Endothelial cell of umbilical vein (primary cell): ENCODE measurements around the gene TSEN54. TPM values are rescaled to one million over a fixed set of nuclear protein-coding genes. Genes with fewer than 3 reads are reported as not detected.

Experiments
- BruUV-seq: library from RNA; stranded (reverse); fragments of 400-500 nt; replicated peaks from 2 replicates; lab custom pipeline; 2021; lab: Mats Ljungman, UMichigan
- CTCF ChIA-PET: fragments of 300-600, 350-600 bp; sonication (Branson Sonifier 250); formaldehyde crosslinking; loops from one replicate; lab custom pipeline; 2021; ENCODE audit warnings: antibody characterized with exemption, inconsistent platforms; lab: Charles Lee
- POLR2A ChIA-PET: fragments of 300-600, 350-600 bp; sonication (Branson Sonifier 250); formaldehyde crosslinking; loops from one replicate; lab custom pipeline; 2021; ENCODE audit warnings: antibody characterized with exemption, inconsistent platforms; lab: Charles Lee
- DNase-seq: peaks from one replicate; pipeline ENCODE4 v3.0.0-alpha.2; 2011; ENCODE audit warnings: low read depth, low spot score
- FAIRE-seq: peaks from 2 replicates; lab custom pipeline; 2011; peaks lifted over from hg19 to GRCh38; lab: Jason Lieb, UNC
- H2AFZ ChIP-seq: 2 replicates; pipeline ENCODE4 v1.6.0; 2012; ENCODE audit warnings: low read depth, low read length, control low read depth, inconsistent platforms
- H3K27ac ChIP-seq: 2 replicates; pipeline ENCODE4 v1.5.1; 2011; ENCODE audit warnings: low read depth, mild to moderate bottlenecking, control low read depth, low read length, moderate library complexity; ENCODE audit not compliant: insufficient read depth
- H3K27me3 ChIP-seq, 2 experiments: 2 replicates each; pipeline versions ENCODE4 v1.6.0 to v1.6.1; 2011; ENCODE audit warnings: low read length in 2 of 2, mixed read lengths in 1 of 2; ENCODE audit not compliant: control insufficient read depth in 2 of 2, insufficient read depth in 2 of 2
- H3K36me3 ChIP-seq, 2 experiments: 2 replicates in 1 of 2; 3 replicates in 1 of 2; pipeline ENCODE4 v1.5.1; 2011; ENCODE audit warnings: low read length in 2 of 2, mild to moderate bottlenecking in 1 of 2, moderate library complexity in 1 of 2; ENCODE audit not compliant: control insufficient read depth in 2 of 2, insufficient read depth in 2 of 2; ENCODE audit errors: extremely low read depth in 1 of 2
- H3K4me1 ChIP-seq: 3 replicates; pipeline ENCODE4 v1.5.1; 2011; ENCODE audit warnings: mild to moderate bottlenecking, low read length; ENCODE audit not compliant: control insufficient read depth, insufficient read depth; ENCODE audit errors: extremely low read depth
- H3K4me2 ChIP-seq: 2 replicates; pipeline ENCODE4 v1.6.1; 2011; ENCODE audit warnings: low read length, control low read depth, mixed read lengths; ENCODE audit not compliant: insufficient read depth
- H3K4me3 ChIP-seq, 3 experiments: fragments of 200-600 bp in 1 of 3; sonication (generic), shearing (Covaris generic) in 1 of 3; replicated peaks in 1 of 3; 2 replicates each; pipeline ENCODE4 v1.5.1; 2011 to 2016; ENCODE audit warnings: control low read depth in 3 of 3, low read length in 3 of 3, mild to moderate bottlenecking in 2 of 3, inconsistent platforms in 1 of 3, low read depth in 1 of 3, moderate library complexity in 1 of 3; ENCODE audit not compliant: insufficient read depth in 1 of 3
- H3K79me2 ChIP-seq: 2 replicates; pipeline ENCODE4 v1.6.0; 2012; ENCODE audit warnings: low read length, inconsistent platforms; ENCODE audit not compliant: control insufficient read depth, insufficient read depth
- H3K9ac ChIP-seq: replicated peaks from 2 replicates; pipeline ENCODE3; 2011; ENCODE audit warnings: low read length, control low read depth; ENCODE audit not compliant: insufficient read depth; ENCODE audit errors: extremely low read depth
- H3K9me1 ChIP-seq: replicated peaks from 3 replicates; pipeline ENCODE4 v1.6.0; 2011; ENCODE audit warnings: mild to moderate bottlenecking, low read length; ENCODE audit not compliant: control insufficient read depth, insufficient read depth; ENCODE audit errors: extremely low read depth
- H3K9me3 ChIP-seq: replicated peaks from 2 replicates; pipeline ENCODE4 v1.5.1; 2012; ENCODE audit warnings: low read length, inconsistent platforms; ENCODE audit not compliant: control insufficient read depth, insufficient read depth
- H4K20me1 ChIP-seq: replicated peaks from 2 replicates; pipeline ENCODE3; 2011; ENCODE audit warnings: mild to moderate bottlenecking, low read length; ENCODE audit not compliant: control insufficient read depth, insufficient read depth; ENCODE audit errors: extremely low read depth
- CTCF ChIP-seq, 2 donors: IDR thresholded peaks; 1 replicate in 1 of 2; 2 replicates in 1 of 2; pipeline ENCODE4 v1.5.1; 2011; ENCODE audit warnings: low read length in 2 of 2, mild to moderate bottlenecking in 2 of 2, moderate library complexity in 2 of 2, control low read depth in 1 of 2, inconsistent platforms in 1 of 2, low read depth in 1 of 2; ENCODE audit not compliant: insufficient read depth in 1 of 2; ENCODE audit errors: extremely low read depth in 1 of 2
- EZH2 ChIP-seq: IDR thresholded peaks from 2 replicates; pipeline ENCODE4 v1.6.1; 2012; ENCODE audit warnings: borderline replicate concordance, low read depth, mild to moderate bottlenecking, moderate library complexity, low read length, inconsistent platforms; ENCODE audit not compliant: severe bottlenecking
- FOS ChIP-seq: IDR thresholded peaks from 2 replicates; pipeline ENCODE4 v1.6.1; 2011; ENCODE audit warnings: mild to moderate bottlenecking, low read length, moderate library complexity, borderline replicate concordance; ENCODE audit not compliant: insufficient read depth
- GATA2 ChIP-seq: IDR thresholded peaks from 2 replicates; pipeline ENCODE4 v1.7.0; 2011; ENCODE audit warnings: low read depth, mild to moderate bottlenecking, moderate library complexity, mixed read lengths, low read length; ENCODE audit not compliant: insufficient read length, insufficient read depth
- JUN ChIP-seq: IDR thresholded peaks from 2 replicates; pipeline ENCODE4 v1.6.1; 2011; ENCODE audit warnings: borderline replicate concordance, low read depth; ENCODE audit not compliant: insufficient read length, insufficient read depth
- MAX ChIP-seq: IDR thresholded peaks from 2 replicates; pipeline ENCODE4 v1.6.1; 2011; ENCODE audit not compliant: insufficient read depth, insufficient read length
- MYC ChIP-seq: IDR thresholded peaks from one replicate; pipeline ENCODE4 v1.6.1; 2011; ENCODE audit warnings: mild to moderate bottlenecking, low read depth, low read length
- POLR2A ChIP-seq: IDR thresholded peaks from 2 replicates; pipeline ENCODE4 v1.6.1; 2012; ENCODE audit warnings: low read depth, mild to moderate bottlenecking, control low read depth, low read length
- POLR2AphosphoS5 ChIP-seq: IDR thresholded peaks from 2 replicates; pipeline ENCODE4 v1.6.1; 2012; ENCODE audit warnings: low read depth, mild to moderate bottlenecking, control low read depth, low read length, moderate library complexity; ENCODE audit not compliant: insufficient read depth
- dilution Hi-C: fragments of 300-500 bp; cut with MboI; formaldehyde crosslinking; loops from one replicate; pipeline ENCODE4 v1.15.0; 2019; ENCODE audit warnings: low sequenced_read_pairs; ENCODE audit not compliant: extremely low pct_ligation_motif_present
- intact Hi-C: fragments of 100-400 bp; cut with micrococcal nuclease; formaldehyde crosslinking; loops from one replicate; pipeline ENCODE4 v1.10.0; 2022
- polyA plus RNA-seq, 4 experiments: library from polyadenylated mRNA; depleted of rRNA in 3 of 4; stranded (reverse) in 3 of 4; unstranded in 1 of 4; fragments of >200 nt; gene quantifications; 2 replicates each; pipeline versions ENCODE4 v1.2.1 to v1.2.3, GENCODE V29; 2011 to 2012; ENCODE audit warnings: missing spikeins in 1 of 4
- total RNA-seq: library from RNA; stranded (reverse); gene quantifications from 2 replicates; pipeline ENCODE4 v1.2.3, GENCODE V29; 2021

Gene TSEN54
- total and polyA plus RNA-seq, 2 donors (not counting 3 experiments of a cell fraction or from before 2014, with no cell fraction given): 22.3 to 26.3 TPM

- CTCF ChIA-PET: no interaction called here
- Histone ChIP-seq H3K79me2 (no peaks in the 10 kb centered on the region), H3K4me3 (no peak overlapping the region), H3K36me3 (no peaks in the 10 kb centered on the region), H3K9me1 (no peaks in the 10 kb centered on the region), H3K27ac (no peak overlapping the region), H4K20me1 (no peaks in the 10 kb centered on the region), H3K9me3 (no peaks in the 10 kb centered on the region), H3K4me2 (no peak overlapping the region), H2AFZ (no peak overlapping the region), H3K9ac (no peak overlapping the region), H3K27me3 (no peaks in the 10 kb centered on the region), H3K4me1 (no peaks in the 10 kb centered on the region)
- no TSS peak for BruUV-seq
- intact Hi-C loops (no loop called here), dilution Hi-C loops (no loop called here)
- no peak for DNase-seq
- TF ChIP-seq CTCF (IDR thresholded peaks at IDR 0.05; ENCODE audit: extremely low read depth in 1 of 2, insufficient read depth in 1 of 2, low read depth in 1 of 2, low read length in 2 of 2): no peak
- TF ChIP-seq JUN: no peak
- POLR2A ChIA-PET: no interaction called here
- FAIRE-seq: no peak
Measured at GRCh38 chr17:75565066-75565465, 48.7 kb downstream of the TSEN54 start.

- H3K9me3 ChIP-seq: no peaks in the 10 kb centered on the region
- no peak overlapping the region for H3K4me2 ChIP-seq
- H3K27me3 ChIP-seq: no peaks in the 10 kb centered on the region
- FAIRE-seq: no peak
- POLR2A ChIA-PET: no interaction called here
- no peaks in the 10 kb centered on the region for H3K36me3 ChIP-seq
- peaks cover under 1% of the 10 kb centered on the region for H3K4me1 ChIP-seq
- H2AFZ ChIP-seq: no peak overlapping the region
- no peaks in the 10 kb centered on the region for H3K79me2 ChIP-seq
- CTCF ChIA-PET: interaction anchor here (0.6 kb wide), 1 partner anchor 242 kb away, joined by 3 read pairs; no protein-coding TSS in a partner anchor
- H3K27ac ChIP-seq: no peak overlapping the region
- no peak overlapping the region for H3K4me3 ChIP-seq
- dilution Hi-C loops (no loop called here), intact Hi-C loops (no loop called here)
- DNase-seq: no peak
- BruUV-seq: no TSS peak
- H4K20me1 ChIP-seq: no peaks in the 10 kb centered on the region
- no peak overlapping the region for H3K9ac ChIP-seq
- no peak for TF ChIP-seq FOS
- no peak for TF ChIP-seq MAX
- no peak for TF ChIP-seq JUN
- TF ChIP-seq MYC: no peak
- TF ChIP-seq CTCF (IDR thresholded peaks at IDR 0.05; ENCODE audit: extremely low read depth in 1 of 2, insufficient read depth in 1 of 2, low read depth in 1 of 2, low read length in 2 of 2): no peak
- TF ChIP-seq EZH2: no peak
- TF ChIP-seq POLR2A: no peak
- TF ChIP-seq POLR2AphosphoS5: no peak
- TF ChIP-seq GATA2: no peak
- H3K9me1 ChIP-seq: no peaks in the 10 kb centered on the region
Measured at GRCh38 chr17:75565618-75566017, 49.3 kb downstream of the TSEN54 start.
